IMR-90 (cell line): ENCODE measurements around the gene SYNE2. TPM values are rescaled to one million over a fixed set of nuclear protein-coding genes. Genes with fewer than 3 reads are reported as not detected.

Experiments
- ATAC-seq: fragments of 200-7000 bp; cut with Tn5 transposase; 2 replicates; pipeline ENCODE4 v1.9.1; 2020; ENCODE audit warnings: low read depth, mild to moderate bottlenecking, moderate library complexity
- BruUV-seq: library from RNA; stranded (reverse); fragments of 400-500 nt; replicated peaks from 2 replicates; lab custom pipeline; 2021; lab: Mats Ljungman, UMichigan
- CTCF ChIA-PET: fragments of 300-600 bp; formaldehyde crosslinking; extraction: SDS; loops from one replicate; lab custom pipeline; 2021; ENCODE audit warnings: antibody characterized with exemption; lab: Yijun Ruan, JAX
- POLR2A ChIA-PET: fragments of 300-600 bp; sonication (Branson Sonifier 250); formaldehyde crosslinking; loops from one replicate; lab custom pipeline; 2022; ENCODE audit warnings: antibody characterized with exemption; ENCODE audit not compliant: unreplicated experiment; lab: Charles Lee
- DNase-seq: peaks from one replicate; pipeline ENCODE4 v3.0.0; 2013
- H2AFZ ChIP-seq: replicated peaks from 2 replicates; pipeline ENCODE3; 2013; ENCODE audit warnings: low read length, mild to moderate bottlenecking; ENCODE audit not compliant: poor library complexity
- H2AK5ac ChIP-seq: 2 replicates; pipeline ENCODE4 v1.6.1; 2013; ENCODE audit warnings: low read depth, low read length, inconsistent platforms
- H2AK9ac ChIP-seq: replicated peaks from 2 replicates; pipeline ENCODE3; 2013; ENCODE audit warnings: mild to moderate bottlenecking, low read depth, low read length, moderate library complexity; ENCODE audit not compliant: poor library complexity
- H2BK120ac ChIP-seq: 2 replicates; pipeline ENCODE4 v1.6.1; 2013; ENCODE audit warnings: low read depth, low read length, inconsistent platforms
- H2BK15ac ChIP-seq: 3 replicates; pipeline ENCODE4 v1.6.1; 2013; ENCODE audit warnings: low read depth, low read length, inconsistent platforms
- H2BK20ac ChIP-seq: 2 replicates; pipeline ENCODE4 v1.6.1; 2013; ENCODE audit warnings: low read depth, mild to moderate bottlenecking, inconsistent platforms, low read length, moderate library complexity
- H2BK5ac ChIP-seq: 2 replicates; pipeline ENCODE4 v1.6.1; 2013; ENCODE audit warnings: mild to moderate bottlenecking, low read depth, low read length, inconsistent platforms; ENCODE audit not compliant: poor library complexity, severe bottlenecking
- H3K14ac ChIP-seq: replicated peaks from 2 replicates; pipeline ENCODE4 v1.6.1; 2013; ENCODE audit warnings: low read depth, low read length, inconsistent platforms
- H3K18ac ChIP-seq: 2 replicates; pipeline ENCODE4 v1.6.1; 2013; ENCODE audit warnings: low read depth, low read length, control low read depth
- H3K23ac ChIP-seq: 2 replicates; pipeline ENCODE4 v1.6.1; 2013; ENCODE audit warnings: low read depth, low read length, inconsistent platforms
- H3K27ac ChIP-seq: 2 replicates; pipeline ENCODE4 v1.5.1; 2013; ENCODE audit warnings: mild to moderate bottlenecking, control low read depth, low read length; ENCODE audit not compliant: insufficient read depth
- H3K27me3 ChIP-seq: 2 replicates; pipeline ENCODE4 v1.6.1; 2013; ENCODE audit warnings: low read length; ENCODE audit not compliant: control insufficient read depth, insufficient read depth
- H3K36me3 ChIP-seq: 2 replicates; pipeline ENCODE4 v1.6.1; 2013; ENCODE audit warnings: low read length, mixed read lengths; ENCODE audit not compliant: control insufficient read depth, insufficient read depth
- H3K4ac ChIP-seq: 2 replicates; pipeline ENCODE4 v1.6.1; 2013; ENCODE audit warnings: low read depth, low read length, inconsistent platforms
- H3K4me1 ChIP-seq: 2 replicates; pipeline ENCODE4 v1.6.1; 2013; ENCODE audit warnings: low read length, mixed read lengths; ENCODE audit not compliant: control insufficient read depth, insufficient read depth
- H3K4me2 ChIP-seq: 2 replicates; pipeline ENCODE4 v1.6.1; 2013; ENCODE audit warnings: low read depth, mild to moderate bottlenecking, control low read depth, low read length, moderate library complexity
- H3K4me3 ChIP-seq: 2 replicates; pipeline ENCODE4 v1.5.1; 2013; ENCODE audit warnings: low read depth, mild to moderate bottlenecking, control low read depth, low read length, moderate library complexity; ENCODE audit not compliant: insufficient read depth
- H3K56ac ChIP-seq: 2 replicates; pipeline ENCODE4 v1.6.1; 2013; ENCODE audit warnings: low read length, inconsistent platforms; ENCODE audit not compliant: insufficient read depth; ENCODE audit errors: extremely low read depth
- H3K79me1 ChIP-seq, 2 experiments: 2 replicates each; pipeline ENCODE4 v1.6.1; 2013; ENCODE audit warnings: low read length in 2 of 2, inconsistent platforms in 1 of 2, low read depth in 1 of 2
- H3K9ac ChIP-seq: 2 replicates; pipeline ENCODE4 v1.6.1; 2013; ENCODE audit warnings: low read depth, low read length, control low read depth
- H3K9me1 ChIP-seq: 2 replicates; pipeline ENCODE4 v1.6.1; 2013; ENCODE audit warnings: low read length, inconsistent platforms; ENCODE audit not compliant: insufficient read depth
- H3K9me3 ChIP-seq: 2 replicates; pipeline ENCODE4 v1.6.1; 2013; ENCODE audit warnings: low read length; ENCODE audit not compliant: control insufficient read depth, insufficient read depth
- H4K20me1 ChIP-seq: 2 replicates; pipeline ENCODE4 v1.6.1; 2013; ENCODE audit warnings: low read length, inconsistent platforms; ENCODE audit not compliant: insufficient read depth
- H4K5ac ChIP-seq: 2 replicates; pipeline ENCODE4 v1.6.1; 2013; ENCODE audit warnings: mild to moderate bottlenecking, low read depth, low read length, control low read depth
- H4K8ac ChIP-seq, 2 experiments: 2 replicates each; pipeline ENCODE4 v1.6.1; 2013; ENCODE audit warnings: low read depth in 2 of 2, low read length in 2 of 2, control low read depth in 1 of 2, inconsistent platforms in 1 of 2
- H4K91ac ChIP-seq: 2 replicates; pipeline ENCODE4 v1.6.1; 2013; ENCODE audit warnings: low read depth, low read length, inconsistent platforms; ENCODE audit not compliant: insufficient read depth
- BHLHE40 ChIP-seq: fragments of 150-350 bp; IDR thresholded peaks from 2 replicates; pipeline ENCODE4 v1.6.1; 2016; ENCODE audit warnings: mild to moderate bottlenecking, low read depth, low read length
- CEBPB ChIP-seq: IDR thresholded peaks from 2 replicates; pipeline ENCODE4 v1.6.1; 2012; ENCODE audit warnings: low read depth, low read length, improper control_type of control experiment
- CHD1 ChIP-seq: IDR thresholded peaks from 2 replicates; pipeline ENCODE4 v1.6.1; 2012; ENCODE audit warnings: low read depth, low read length, improper control_type of control experiment
- MAFK ChIP-seq: IDR thresholded peaks from 2 replicates; pipeline ENCODE4 v1.6.1; 2012; ENCODE audit warnings: low read depth, low read length, improper control_type of control experiment
- MAZ ChIP-seq: IDR thresholded peaks from 2 replicates; pipeline ENCODE4 v1.6.1; 2012; ENCODE audit warnings: low read depth, mild to moderate bottlenecking, low read length, improper control_type of control experiment, moderate library complexity, borderline replicate concordance
- MXI1 ChIP-seq: IDR thresholded peaks from 2 replicates; pipeline ENCODE4 v1.6.1; 2012; ENCODE audit warnings: low read depth, mild to moderate bottlenecking, low read length, moderate library complexity, borderline replicate concordance
- NFE2L2 ChIP-seq: fragments of 150-350 bp; IDR thresholded peaks from 2 replicates; pipeline ENCODE4 v1.6.1; 2016; ENCODE audit warnings: low read depth, mild to moderate bottlenecking, low read length
- POLR2A ChIP-seq: IDR thresholded peaks from 2 replicates; pipeline ENCODE4 v1.6.1; 2012; ENCODE audit warnings: mild to moderate bottlenecking, low read depth, low read length
- RAD21 ChIP-seq: IDR thresholded peaks from 2 replicates; pipeline ENCODE4 v1.6.1; 2012; ENCODE audit warnings: low read length, improper control_type of control experiment
- RCOR1 ChIP-seq: IDR thresholded peaks from 2 replicates; pipeline ENCODE4 v1.6.1; 2012; ENCODE audit warnings: mild to moderate bottlenecking, low read length, improper control_type of control experiment; ENCODE audit not compliant: insufficient replicate concordance
- RFX5 ChIP-seq: IDR thresholded peaks from 2 replicates; pipeline ENCODE4 v1.8.0; 2012; ENCODE audit warnings: low read depth, mild to moderate bottlenecking, low read length, moderate library complexity
- SMC3 ChIP-seq: fragments of 150-350 bp; IDR thresholded peaks from 2 replicates; pipeline ENCODE4 v1.6.1; 2016; ENCODE audit warnings: low read depth, mild to moderate bottlenecking, antibody characterized with exemption, low read length, moderate library complexity
- WGBS, 2 experiments: methylation state at CpG; one replicate each; pipeline versions ENCODE4 v1.1.5 to v1.1.7; 2013; ENCODE audit warnings: missing lambda C conversion rate in 2 of 2; ENCODE audit not compliant: insufficient read length in 1 of 2; ENCODE audit errors: extremely low coverage in 2 of 2; 5-methylcytosine and 5-hydroxymethylcytosine counted together
- dilution Hi-C: fragments of 300-500 bp; cut with HindIII; formaldehyde crosslinking; loops from one replicate; pipeline ENCODE4 v1.14.3; 2018; ENCODE audit warnings: low sequenced_read_pairs; ENCODE audit not compliant: unreplicated experiment
- in situ Hi-C: fragments of 300-500 bp; cut with MboI; formaldehyde crosslinking; loops from 3 replicates; pipeline ENCODE4 v1.14.3; 2019; ENCODE audit warnings: low sequenced_read_pairs, inconsistent platforms, mixed read lengths
- intact Hi-C: fragments of 100-400 bp; cut with micrococcal nuclease; formaldehyde crosslinking; loops from 2 replicates; pipeline ENCODE4 v1.10.0; 2022
- polyA plus RNA-seq, 3 experiments: library from polyadenylated mRNA; depleted of rRNA; stranded (reverse); fragments of >200 nt; gene quantifications; 2 replicates each; pipeline ENCODE4 v1.2.3, GENCODE V29; 2012; ENCODE audit warnings: low replicate concordance in 1 of 3
- total RNA-seq: library from RNA; depleted of rRNA; stranded (reverse); fragments of >200 nt; gene quantifications from 2 replicates; pipeline ENCODE4 v1.2.3, GENCODE V29; 2012

Gene SYNE2
- total and polyA plus RNA-seq, 2 of the 4 experiments (the other 2 are of a cell fraction) = 5.2 to 28.9 TPM

- Histone ChIP-seq H3K36me3 (no peaks in the 10 kb centered on the region), H3K56ac (no peak overlapping the region), H2AK9ac (no peak overlapping the region), H3K4me1 (0 out of 2 replicates have a peak, but pooled peaks cover 2% of the 10 kb centered on the region), H2BK15ac (no peak overlapping the region), H3K9me3 (no peaks in the 10 kb centered on the region), H4K5ac (no peak overlapping the region), H2AFZ (no peak overlapping the region), H3K4me3 (no peak overlapping the region), H4K20me1 (no peaks in the 10 kb centered on the region), H4K91ac (no peak overlapping the region), H2BK5ac (no peak overlapping the region), H3K79me1 (no peaks in the 10 kb centered on the region), H2AK5ac (no peak overlapping the region), H3K4me2 (no peak overlapping the region), H3K4ac (no peak overlapping the region), H3K23ac (no peak overlapping the region), H3K14ac (no peak overlapping the region), H4K8ac (no peak overlapping the region), H3K9me1 (peaks cover 4% of the 10 kb centered on the region; the same call in 1 of the 2 replicates), H3K9ac (no peak overlapping the region), H3K18ac (no peak overlapping the region), H3K27me3 (no peaks in the 10 kb centered on the region), H2BK20ac (no peak overlapping the region), H2BK120ac (no peak overlapping the region), H3K27ac (no peak overlapping the region)
- ChIA-PET CTCF (no interaction called here), POLR2A (no interaction called here)
- in situ Hi-C loops (no loop called here), dilution Hi-C loops (no loop called here), intact Hi-C loops (loop anchor here (10.0 kb wide), 1 partner anchor 109 kb away; the partner anchor contains the start of gene SYNE2)
- no peak for ATAC-seq
- TF ChIP-seq CHD1 (no peak), NFE2L2 (no peak), MXI1 (no peak), POLR2A (no peak), BHLHE40 (no peak), MAZ (no peak), RAD21 (no peak), MAFK (no peak), RCOR1 (no peak), RFX5 (no peak), SMC3 (no peak), CEBPB (no peak)
- no CpG with 5 or more reads among the region's 2 CpGs for WGBS, 2 experiments
- BruUV-seq = no TSS peak
- DNase-seq = no peak
These were observed 110.6 kb downstream of the SYNE2 start for GRCh38 chr14:63963439-63963838.
